ENCODE results near the gene RDH5. TPM values are rescaled to one million over a fixed set of nuclear protein-coding genes. Genes with fewer than 3 reads are reported as not detected.

RDH5 gene
- total RNA-seq, 4 donors from 2014 or later, result 70.9 to 162 (median 123) TPM

GRCh38 chr12:55719371-55719770 lies 822 bp upstream of the RDH5 start:
- no peak for TF ChIP-seq CTCF (IDR thresholded peaks at IDR 0.05; ENCODE audit: low read depth)

GRCh38 chr12:55720894-55721444 lies 776 bp downstream of the RDH5 start:
- TF ChIP-seq CTCF (IDR thresholded peaks at IDR 0.05; ENCODE audit: low read depth), result no peak

- TF ChIP-seq CTCF (IDR thresholded peaks at IDR 0.05; ENCODE audit: low read depth), result no peak
Observed at GRCh38 chr12:55721601-55722213, 1.5 kb downstream of the RDH5 start.

- TF ChIP-seq CTCF (IDR thresholded peaks at IDR 0.05; ENCODE audit: low read depth), result no peak
Observed at GRCh38 chr12:55722948-55723347, 2.8 kb downstream of the RDH5 start.

- TF ChIP-seq CTCF (IDR thresholded peaks at IDR 0.05; ENCODE audit: low read depth), result no peak
Observed at GRCh38 chr12:55723516-55724225, 3.5 kb downstream of the RDH5 start.

GRCh38 chr12:55724226-55724939 lies 4.2 kb downstream of the RDH5 start:
- TF ChIP-seq CTCF (IDR thresholded peaks at IDR 0.05; ENCODE audit: low read depth), result no peak

GRCh38 chr12:55724940-55725309 lies 4.7 kb downstream of the RDH5 start:
- no peak for TF ChIP-seq CTCF (IDR thresholded peaks at IDR 0.05; ENCODE audit: low read depth)

Data from subcutaneous adipose tissue (tissue), 4 donors.